ENCODE results near the gene IFFO2.

GRCh38 chr1:18903291-18903756 lies 53.2 kb downstream of the IFFO2 start:
- TF ChIP-seq CTCF (CRISPR knock-in tag; IDR thresholded peaks at IDR 0.05): no peak
- no peak for TF ChIP-seq ZFP36 (IDR thresholded peaks at IDR 0.05; ENCODE audit: borderline replicate concordance, low read depth, low read length, partially characterized antibody)
- no peak for TF ChIP-seq SSRP1 (CRISPR knock-in tag; IDR thresholded peaks at IDR 0.05)
- TF ChIP-seq ZNF263 (CRISPR knock-in tag; IDR thresholded peaks at IDR 0.05): no peak
- no peak for TF ChIP-seq ZNF510 (CRISPR knock-in tag; IDR thresholded peaks at IDR 0.05; ENCODE audit: low read depth)
- no peak for TF ChIP-seq MYNN (CRISPR knock-in tag; IDR thresholded peaks at IDR 0.05; ENCODE audit: low read depth)
- TF ChIP-seq MAX (IDR thresholded peaks at IDR 0.05): no peak
- TF ChIP-seq RNF2 (conservative IDR thresholded peaks at IDR 0.05; ENCODE audit: low read depth): no peak
- TF ChIP-seq RBAK (CRISPR knock-in tag; IDR thresholded peaks at IDR 0.05): no peak
